Fibroblast of the aortic adventitia (primary cell): ENCODE measurements around the gene SLC38A10. TPM values are rescaled to one million over a fixed set of nuclear protein-coding genes. Genes with fewer than 3 reads are reported as not detected.

Experiments
- DNase-seq: peaks from one replicate; pipeline ENCODE4 v3.0.0-alpha.2; 2010; ENCODE audit warnings: low read depth
- H3K4me3 ChIP-seq: 2 replicates; pipeline ENCODE4 v1.5.1; 2011; ENCODE audit warnings: low read depth, mild to moderate bottlenecking, control low read depth, low read length, moderate library complexity
- total RNA-seq: library from RNA; depleted of rRNA; stranded (reverse); fragments of >200 nt; gene quantifications from 2 replicates; pipeline ENCODE4 v1.2.3, GENCODE V29; 2012; ENCODE audit warnings: low replicate concordance
- TF ChIP-seq, protein P1 (sequence below): IDR thresholded peaks from 2 replicates; pipeline ENCODE4 v1.5.1; 2011; ENCODE audit warnings: mild to moderate bottlenecking, low read length, control low read depth, inconsistent platforms; ENCODE audit not compliant: insufficient read depth

The SLC38A10 gene
- total RNA-seq, 1 donor = 49.5 TPM

DNA sequence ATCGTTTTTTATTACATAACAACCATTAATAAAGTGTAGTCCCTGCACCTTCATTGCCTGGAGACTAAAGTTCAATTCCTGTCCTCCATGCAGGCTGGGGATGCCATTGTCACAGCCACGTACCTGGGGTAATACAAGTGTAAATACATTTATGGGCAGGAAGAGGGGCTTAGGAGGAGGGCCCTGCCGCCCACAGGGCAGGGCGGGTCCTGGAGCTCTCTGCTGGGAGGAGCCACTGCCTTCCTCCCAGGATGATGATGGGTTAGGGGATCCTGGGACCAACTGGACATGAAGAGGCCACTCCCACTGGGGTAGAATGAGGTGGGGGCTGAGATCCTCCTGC is 44.1 kb upstream of the SLC38A10 start:
- TF ChIP-seq, protein P1, sequence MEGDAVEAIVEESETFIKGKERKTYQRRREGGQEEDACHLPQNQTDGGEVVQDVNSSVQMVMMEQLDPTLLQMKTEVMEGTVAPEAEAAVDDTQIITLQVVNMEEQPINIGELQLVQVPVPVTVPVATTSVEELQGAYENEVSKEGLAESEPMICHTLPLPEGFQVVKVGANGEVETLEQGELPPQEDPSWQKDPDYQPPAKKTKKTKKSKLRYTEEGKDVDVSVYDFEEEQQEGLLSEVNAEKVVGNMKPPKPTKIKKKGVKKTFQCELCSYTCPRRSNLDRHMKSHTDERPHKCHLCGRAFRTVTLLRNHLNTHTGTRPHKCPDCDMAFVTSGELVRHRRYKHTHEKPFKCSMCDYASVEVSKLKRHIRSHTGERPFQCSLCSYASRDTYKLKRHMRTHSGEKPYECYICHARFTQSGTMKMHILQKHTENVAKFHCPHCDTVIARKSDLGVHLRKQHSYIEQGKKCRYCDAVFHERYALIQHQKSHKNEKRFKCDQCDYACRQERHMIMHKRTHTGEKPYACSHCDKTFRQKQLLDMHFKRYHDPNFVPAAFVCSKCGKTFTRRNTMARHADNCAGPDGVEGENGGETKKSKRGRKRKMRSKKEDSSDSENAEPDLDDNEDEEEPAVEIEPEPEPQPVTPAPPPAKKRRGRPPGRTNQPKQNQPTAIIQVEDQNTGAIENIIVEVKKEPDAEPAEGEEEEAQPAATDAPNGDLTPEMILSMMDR = no peak
- H3K4me3 ChIP-seq = no peak overlapping the region
- no peak for DNase-seq

DNA sequence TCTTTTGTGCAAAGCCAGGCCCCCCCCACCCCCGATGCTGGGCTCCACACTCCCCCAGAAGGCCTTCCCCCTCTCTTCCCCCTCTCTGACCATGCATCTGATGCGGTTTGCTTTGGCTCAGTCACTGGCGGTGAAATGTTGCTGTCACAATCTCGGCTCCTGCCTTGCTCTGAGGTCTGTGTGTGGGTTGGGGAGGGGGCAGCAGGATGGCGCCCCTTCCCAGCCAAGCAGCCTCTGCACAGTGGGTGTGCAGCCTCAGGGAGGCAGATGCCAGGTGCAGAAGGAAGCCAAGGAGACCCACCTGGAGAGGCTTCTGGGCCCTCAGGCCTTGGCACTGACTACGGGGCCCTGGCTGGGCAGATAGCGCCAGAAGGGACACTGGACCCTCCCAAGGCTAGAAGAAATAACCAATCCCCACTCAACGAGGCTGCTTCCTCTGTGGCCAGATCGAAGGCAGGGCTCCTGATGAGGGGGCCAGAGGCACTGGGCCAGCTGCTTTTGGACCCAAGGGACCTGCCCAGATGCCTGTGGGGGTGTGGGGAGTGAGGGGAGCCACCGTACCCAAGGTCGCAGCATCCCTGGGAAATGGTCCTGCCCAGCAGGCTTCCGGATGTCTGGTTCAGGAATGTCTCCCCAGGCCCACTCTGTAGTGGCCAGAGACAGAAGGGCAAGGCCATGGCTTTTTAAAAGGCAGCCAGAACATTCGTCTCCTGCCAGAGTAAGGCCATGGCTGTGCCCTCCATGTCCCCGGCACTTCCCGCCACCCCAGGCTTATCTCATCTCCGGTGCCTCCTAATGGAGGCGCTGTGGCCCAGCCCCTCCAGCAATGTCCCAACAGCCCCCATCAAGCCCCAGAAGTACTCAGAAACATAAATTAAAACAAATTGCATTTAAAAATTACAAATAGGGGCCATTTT is 43.4 kb upstream of the SLC38A10 start:
- peak; percentile 19 for DNase-seq
- no peak overlapping the region for H3K4me3 ChIP-seq
- TF ChIP-seq, protein P1 = no peak

DNA sequence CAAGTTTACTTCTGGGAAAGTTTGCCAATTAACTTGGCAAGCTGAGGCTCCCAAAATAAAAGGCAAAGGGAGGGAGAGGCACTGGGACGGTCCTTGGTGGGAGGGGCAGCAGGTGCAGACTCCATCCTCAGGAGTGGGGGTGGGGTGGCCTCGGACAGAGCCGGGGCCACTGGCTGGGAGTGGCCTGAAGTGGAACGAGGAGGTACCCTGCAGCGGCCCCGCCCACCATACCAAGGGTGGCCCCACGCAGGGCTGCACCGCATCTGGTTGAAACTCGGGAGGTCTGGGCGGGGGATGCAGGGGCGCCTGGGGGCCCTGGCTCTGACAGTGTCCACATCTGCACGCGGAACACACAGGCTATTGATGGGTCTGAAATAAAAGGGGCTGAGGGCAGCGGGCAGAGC is 42.4 kb upstream of the SLC38A10 start:
- no peak overlapping the region for H3K4me3 ChIP-seq
- DNase-seq = no peak
- TF ChIP-seq, protein P1 = no peak

- no peak for DNase-seq
- H3K4me3 ChIP-seq = no peak overlapping the region
- TF ChIP-seq, protein P1 = no peak
Measured at GRCh38 chr17:81336930-81337325, 41.8 kb upstream of the SLC38A10 start.

DNA sequence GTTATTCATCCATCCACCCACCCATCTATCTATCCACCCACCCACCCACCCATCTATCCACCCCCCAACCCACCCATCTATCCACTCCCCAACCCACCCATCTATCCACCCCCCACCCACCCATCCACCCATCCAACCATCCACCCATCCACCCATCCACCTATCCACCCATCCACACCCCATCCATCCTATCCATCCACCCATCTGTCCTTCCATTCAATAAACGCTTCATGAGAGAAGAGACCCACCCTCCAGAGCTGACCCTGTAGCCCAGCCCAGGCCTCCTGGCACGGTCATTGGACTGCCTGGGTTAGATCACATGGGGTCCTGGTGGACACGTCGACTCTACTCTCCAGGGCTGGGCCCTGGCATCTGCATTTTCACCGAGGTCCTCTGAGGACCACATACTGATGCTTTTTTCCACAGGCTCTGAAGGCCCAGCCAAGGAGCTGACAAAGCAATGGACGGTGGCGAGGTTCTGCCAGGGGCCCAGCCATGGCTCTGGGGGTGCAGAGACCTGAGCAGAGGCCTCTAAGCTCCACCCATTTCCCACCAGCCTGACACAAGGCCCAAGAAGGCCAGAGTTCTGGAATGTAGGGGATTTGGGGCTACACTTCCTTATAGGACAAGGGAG is 41.3 kb upstream of the SLC38A10 start:
- TF ChIP-seq, protein P1 = no peak
- no peak for DNase-seq

DNA sequence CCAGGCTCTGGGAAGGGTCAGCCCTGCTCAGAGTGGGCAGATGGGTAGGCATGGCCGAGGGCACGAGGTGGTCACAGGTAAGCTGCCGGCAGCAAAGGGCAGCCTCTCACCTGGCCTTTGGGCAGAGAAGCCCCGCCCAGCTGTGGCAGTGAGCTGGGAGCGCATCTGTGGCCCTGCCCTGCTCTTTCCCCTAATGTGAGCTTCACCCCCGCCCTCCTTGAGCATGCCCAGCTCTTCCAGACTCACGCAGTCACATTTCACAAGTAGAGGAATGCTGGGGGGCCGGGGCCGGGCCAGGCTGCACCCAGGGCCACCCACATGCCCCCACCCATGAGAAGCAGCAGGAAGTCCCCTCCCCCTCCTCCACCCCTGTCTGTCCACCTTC is 40.7 kb upstream of the SLC38A10 start:
- no peak overlapping the region for H3K4me3 ChIP-seq
- TF ChIP-seq, protein P1 = no peak
- DNase-seq = no peak

More for the DNA sequence above, 41.3 kb upstream of the SLC38A10 start:
- H3K4me3 ChIP-seq = no peak overlapping the region
